ENCODE results near the gene PGM5. TPM values are rescaled to one million over a fixed set of nuclear protein-coding genes. Genes with fewer than 3 reads are reported as not detected.

The PGM5 gene
- total RNA-seq, 2 experiments from 2014 or later = not detected

DNA sequence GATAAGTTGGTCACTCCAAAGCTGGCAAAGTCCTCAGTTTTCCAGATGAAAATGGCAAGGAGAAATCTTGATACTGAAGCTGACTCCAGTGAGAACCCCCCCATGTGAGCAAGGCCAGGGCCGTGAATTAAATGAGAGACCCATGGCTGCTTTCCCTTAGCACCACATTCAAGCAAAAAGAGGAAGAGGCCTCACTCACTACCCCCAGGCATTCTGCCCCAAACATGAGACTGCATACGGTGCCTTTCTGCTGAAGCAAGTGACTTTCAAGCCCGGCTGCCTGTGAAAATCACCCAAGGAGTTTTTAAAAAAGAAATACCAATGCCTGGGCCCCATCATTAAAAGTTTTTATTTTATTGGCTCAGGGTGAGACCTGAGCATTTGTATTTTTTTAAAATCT is 117.4 kb downstream of the PGM5 start:
- H3K79me2 ChIP-seq (ENCODE audit: insufficient read depth, low read depth, low read length) = no peaks in the 10 kb centered on the region
- ChIA-PET POLR2A (no interaction called here), CTCF (ENCODE audit: unreplicated experiment) (no interaction called here)
- BruUV-seq (replicated peaks) = no TSS peak
- no peaks in the 10 kb centered on the region for H3K9me2 ChIP-seq (ENCODE audit: insufficient read depth, low read length)
- H3K4me3 ChIP-seq (ENCODE audit: low read depth, low read length, poor library complexity, severe bottlenecking) = no peak overlapping the region
- intact Hi-C loops (cut with micrococcal nuclease; ENCODE audit: unreplicated experiment) = no loop called here
- TF ChIP-seq EZH2phosphoT487 (IDR thresholded peaks at IDR 0.05; ENCODE audit: borderline replicate concordance, low read depth, low read length) (no peak), CTCF (conservative IDR thresholded peaks at IDR 0.05; ENCODE audit: low read length) (no peak)
- H3K36me3 ChIP-seq (ENCODE audit: insufficient read depth, low read length) = no peaks in the 10 kb centered on the region
- H4K20me1 ChIP-seq (ENCODE audit: insufficient read depth, low read length) = no peaks in the 10 kb centered on the region
- no peak for DNase-seq (ENCODE audit: low spot score)
- H2AFZ ChIP-seq (ENCODE audit: low read length) = no peak overlapping the region
- no peaks in the 10 kb centered on the region for H3K4me1 ChIP-seq (ENCODE audit: insufficient read depth, low read length, poor library complexity, severe bottlenecking)
- H3K4me2 ChIP-seq (ENCODE audit: low read length) = no peak overlapping the region
- no peaks in the 10 kb centered on the region for H3K9me3 ChIP-seq (ENCODE audit: low read length)
- no peak overlapping the region for H3K27ac ChIP-seq (ENCODE audit: low read depth, low read length, poor library complexity, severe bottlenecking)

DNA sequence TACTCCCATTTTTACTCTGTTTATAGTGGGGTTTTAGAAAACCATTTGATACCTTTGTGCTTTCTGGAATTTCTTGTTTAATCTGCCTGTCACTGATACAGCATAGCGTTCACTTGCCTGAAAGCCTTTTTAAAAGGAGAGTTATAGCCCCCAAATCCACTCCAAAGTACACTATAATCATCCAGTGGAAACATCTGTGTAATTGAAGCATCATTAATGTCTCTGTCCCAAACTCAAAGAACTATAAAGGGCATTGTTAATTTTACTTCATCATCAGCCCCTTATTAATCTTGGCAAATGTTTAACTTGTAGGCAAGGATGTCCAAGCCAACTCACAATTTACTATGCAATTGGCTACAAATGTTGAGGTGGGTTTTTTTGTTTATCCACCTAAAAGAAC is 120.0 kb downstream of the PGM5 start:
- POLR2A ChIA-PET = no interaction called here
- no peak for DNase-seq (ENCODE audit: low spot score)
- no peaks in the 10 kb centered on the region for H3K9me3 ChIP-seq (ENCODE audit: low read length)
- H2AFZ ChIP-seq (ENCODE audit: low read length) = no peak overlapping the region
- H4K20me1 ChIP-seq (ENCODE audit: insufficient read depth, low read length) = no peaks in the 10 kb centered on the region
- H3K36me3 ChIP-seq (ENCODE audit: insufficient read depth, low read length) = no peaks in the 10 kb centered on the region
- H3K4me2 ChIP-seq (ENCODE audit: low read length) = no peak overlapping the region
- H3K4me3 ChIP-seq (ENCODE audit: low read depth, low read length, poor library complexity, severe bottlenecking) = no peak overlapping the region
- H3K4me1 ChIP-seq (ENCODE audit: insufficient read depth, low read length, poor library complexity, severe bottlenecking) = no peaks in the 10 kb centered on the region
- intact Hi-C loops (cut with micrococcal nuclease; ENCODE audit: unreplicated experiment) = no loop called here
- BruUV-seq (replicated peaks) = no TSS peak
- no peaks in the 10 kb centered on the region for H3K9me2 ChIP-seq (ENCODE audit: insufficient read depth, low read length)
- H3K79me2 ChIP-seq (ENCODE audit: insufficient read depth, low read depth, low read length) = no peaks in the 10 kb centered on the region
- no peak overlapping the region for H3K27ac ChIP-seq (ENCODE audit: low read depth, low read length, poor library complexity, severe bottlenecking)
- CTCF ChIA-PET (ENCODE audit: unreplicated experiment) = no interaction called here
- no peak for TF ChIP-seq EZH2phosphoT487 (IDR thresholded peaks at IDR 0.05; ENCODE audit: borderline replicate concordance, low read depth, low read length)
- no peak for TF ChIP-seq CTCF (conservative IDR thresholded peaks at IDR 0.05; ENCODE audit: low read length)

DNA sequence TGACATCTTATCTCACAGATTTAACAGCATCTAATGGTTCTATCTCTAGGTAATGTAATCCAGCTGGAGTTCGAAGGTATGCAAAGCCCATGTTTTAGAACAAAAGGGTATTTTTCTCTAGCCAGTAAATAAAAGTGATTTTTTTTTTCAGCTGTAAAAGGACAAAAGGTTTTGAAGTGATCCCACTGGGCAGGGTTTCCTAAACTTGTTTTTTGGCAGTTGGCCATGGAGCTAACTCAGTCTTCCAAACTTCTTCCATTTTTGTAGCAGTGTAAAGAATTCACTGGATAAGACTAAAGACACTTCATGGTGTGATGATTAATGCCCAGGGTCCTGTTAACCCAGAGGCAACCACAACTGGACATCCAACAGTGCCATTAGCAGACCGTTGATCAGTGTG is 120.4 kb downstream of the PGM5 start:
- CTCF ChIA-PET (ENCODE audit: unreplicated experiment) = no interaction called here
- Histone ChIP-seq H3K79me2 (ENCODE audit: insufficient read depth, low read depth, low read length) (no peaks in the 10 kb centered on the region), H3K36me3 (ENCODE audit: insufficient read depth, low read length) (no peaks in the 10 kb centered on the region), H3K9me3 (ENCODE audit: low read length) (no peaks in the 10 kb centered on the region), H3K4me1 (ENCODE audit: insufficient read depth, low read length, poor library complexity, severe bottlenecking) (no peaks in the 10 kb centered on the region), H2AFZ (ENCODE audit: low read length) (no peak overlapping the region), H4K20me1 (ENCODE audit: insufficient read depth, low read length) (no peaks in the 10 kb centered on the region), H3K4me2 (ENCODE audit: low read length) (no peak overlapping the region), H3K27ac (ENCODE audit: low read depth, low read length, poor library complexity, severe bottlenecking) (no peak overlapping the region), H3K4me3 (ENCODE audit: low read depth, low read length, poor library complexity, severe bottlenecking) (no peak overlapping the region), H3K9me2 (ENCODE audit: insufficient read depth, low read length) (no peaks in the 10 kb centered on the region)
- POLR2A ChIA-PET = no interaction called here
- BruUV-seq (replicated peaks) = no TSS peak
- TF ChIP-seq CTCF (conservative IDR thresholded peaks at IDR 0.05; ENCODE audit: low read length) = no peak
- TF ChIP-seq EZH2phosphoT487 (IDR thresholded peaks at IDR 0.05; ENCODE audit: borderline replicate concordance, low read depth, low read length) = no peak
- intact Hi-C loops (cut with micrococcal nuclease; ENCODE audit: unreplicated experiment) = no loop called here
- DNase-seq (ENCODE audit: low spot score) = no peak
